GM10266 (cell line): ENCODE measurements around the gene TCF7L2.

Experiments
- DNase-seq: peaks from one replicate; pipeline ENCODE4 v3.0.0; 2012; ENCODE audit errors: extremely low spot score
- CTCF ChIP-seq: IDR thresholded peaks from 2 replicates; pipeline ENCODE4 v1.5.1; 2012; ENCODE audit warnings: mild to moderate bottlenecking, low read depth; ENCODE audit not compliant: control insufficient read depth, insufficient read depth; ENCODE audit errors: missing control alignments

The TCF7L2 gene

GRCh38 chr10:113006656-113007342, 56.8 kb downstream of the TCF7L2 start:
- no peak for TF ChIP-seq CTCF
- no peak for DNase-seq

- no peak for DNase-seq
- no peak for TF ChIP-seq CTCF
These were observed 57.3 kb downstream of the TCF7L2 start for GRCh38 chr10:113007343-113007771.

- DNase-seq: no peak
- TF ChIP-seq CTCF: no peak
These were observed 57.8 kb downstream of the TCF7L2 start for GRCh38 chr10:113007821-113008220.

- TF ChIP-seq CTCF: no peak
- no peak for DNase-seq
These were observed 61.7 kb downstream of the TCF7L2 start for GRCh38 chr10:113011592-113012374.

GRCh38 chr10:113015201-113015600, 65.2 kb downstream of the TCF7L2 start:
- no peak for DNase-seq
- no peak for TF ChIP-seq CTCF

- DNase-seq: no peak
- TF ChIP-seq CTCF: no peak
These were observed 67.3 kb downstream of the TCF7L2 start for GRCh38 chr10:113017376-113017775.

- no peak for TF ChIP-seq CTCF
- DNase-seq: no peak
These were observed 68.0 kb downstream of the TCF7L2 start for GRCh38 chr10:113018034-113018433.
